Calu3 (cell line): Measurements from ENCODE around the gene SLC24A2. TPM values are rescaled to one million over a fixed set of nuclear protein-coding genes. Genes with fewer than 3 reads are reported as not detected.

Experiments
- BruUV-seq: library from RNA; stranded (reverse); fragments of 400-500 nt; replicated peaks from 2 replicates; lab custom pipeline; 2021; lab: Mats Ljungman, UMichigan
- CTCF ChIA-PET: fragments of 300-600 bp; sonication (Branson Sonifier 250); formaldehyde crosslinking; loops from one replicate; lab custom pipeline; 2022; ENCODE audit warnings: antibody characterized with exemption; lab: Charles Lee
- DNase-seq: peaks from one replicate; pipeline ENCODE4 v3.0.0; 2022
- H3K27ac Mint-ChIP-seq: one replicate; pipeline ENCODE4 v1.8.0; 2022; ENCODE audit warnings: mixed read lengths; ENCODE audit not compliant: unreplicated experiment
- H3K27me3 Mint-ChIP-seq: one replicate; pipeline ENCODE4 v1.8.0; 2022; ENCODE audit warnings: mixed read lengths; ENCODE audit not compliant: unreplicated experiment
- H3K36me3 Mint-ChIP-seq: one replicate; pipeline ENCODE4 v1.8.0; 2022; ENCODE audit warnings: mild to moderate bottlenecking, moderate library complexity, mixed read lengths; ENCODE audit not compliant: insufficient read depth, unreplicated experiment
- H3K4me1 Mint-ChIP-seq: one replicate; pipeline ENCODE4 v1.8.0; 2022; ENCODE audit warnings: mild to moderate bottlenecking, low read depth, mixed read lengths; ENCODE audit not compliant: unreplicated experiment
- H3K4me3 Mint-ChIP-seq: one replicate; pipeline ENCODE4 v1.8.0; 2022; ENCODE audit warnings: mild to moderate bottlenecking, low read depth, moderate library complexity, mixed read lengths; ENCODE audit not compliant: unreplicated experiment
- H3K9me3 Mint-ChIP-seq: one replicate; pipeline ENCODE4 v1.8.0; 2022; ENCODE audit warnings: low read depth, mixed read lengths; ENCODE audit not compliant: unreplicated experiment
- intact Hi-C: fragments of 100-400 bp; cut with micrococcal nuclease; formaldehyde crosslinking; loops from one replicate; pipeline ENCODE4 v1.10.0; 2022; ENCODE audit not compliant: unreplicated experiment
- total RNA-seq: library from RNA; stranded (reverse); gene quantifications from 2 replicates; pipeline ENCODE4 v1.2.3, GENCODE V29; 2022
- TF ChIP-seq, protein P1 (sequence below): fragments of 200-600 bp; IDR thresholded peaks from one replicate; pipeline ENCODE4 v1.8.0; 2022; ENCODE audit warnings: antibody characterized with exemption; ENCODE audit not compliant: unreplicated experiment

Gene SLC24A2
- total RNA-seq, 1 experiment from 2014 or later, result not detected

DNA sequence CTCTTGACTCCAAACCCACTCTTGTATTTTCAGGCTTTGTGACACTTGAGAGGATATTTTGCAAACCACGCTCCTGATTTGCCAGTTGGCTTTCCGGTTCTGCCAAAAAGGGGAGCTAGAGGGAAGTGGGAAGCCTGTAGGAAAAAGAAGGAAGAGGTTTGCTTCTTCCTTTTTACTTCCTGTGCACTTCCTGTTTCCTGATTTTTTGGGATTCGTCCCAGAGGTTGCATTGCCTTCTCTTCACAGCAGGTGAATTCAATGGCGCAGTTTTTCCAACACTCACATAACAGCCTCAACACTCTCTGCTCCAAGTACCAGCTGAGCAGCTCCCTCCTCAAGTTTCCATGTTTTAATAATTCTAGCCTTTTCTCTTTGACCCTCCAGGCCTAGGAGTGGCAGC lies 47.7 kb downstream of the SLC24A2 start:
- H3K27me3 Mint-ChIP-seq, result peaks cover 20% of the 10 kb centered on the region
- no peaks in the 10 kb centered on the region for H3K36me3 Mint-ChIP-seq
- no peak for DNase-seq
- no peaks in the 10 kb centered on the region for H3K4me1 Mint-ChIP-seq
- no TSS peak for BruUV-seq
- TF ChIP-seq, protein P1, sequence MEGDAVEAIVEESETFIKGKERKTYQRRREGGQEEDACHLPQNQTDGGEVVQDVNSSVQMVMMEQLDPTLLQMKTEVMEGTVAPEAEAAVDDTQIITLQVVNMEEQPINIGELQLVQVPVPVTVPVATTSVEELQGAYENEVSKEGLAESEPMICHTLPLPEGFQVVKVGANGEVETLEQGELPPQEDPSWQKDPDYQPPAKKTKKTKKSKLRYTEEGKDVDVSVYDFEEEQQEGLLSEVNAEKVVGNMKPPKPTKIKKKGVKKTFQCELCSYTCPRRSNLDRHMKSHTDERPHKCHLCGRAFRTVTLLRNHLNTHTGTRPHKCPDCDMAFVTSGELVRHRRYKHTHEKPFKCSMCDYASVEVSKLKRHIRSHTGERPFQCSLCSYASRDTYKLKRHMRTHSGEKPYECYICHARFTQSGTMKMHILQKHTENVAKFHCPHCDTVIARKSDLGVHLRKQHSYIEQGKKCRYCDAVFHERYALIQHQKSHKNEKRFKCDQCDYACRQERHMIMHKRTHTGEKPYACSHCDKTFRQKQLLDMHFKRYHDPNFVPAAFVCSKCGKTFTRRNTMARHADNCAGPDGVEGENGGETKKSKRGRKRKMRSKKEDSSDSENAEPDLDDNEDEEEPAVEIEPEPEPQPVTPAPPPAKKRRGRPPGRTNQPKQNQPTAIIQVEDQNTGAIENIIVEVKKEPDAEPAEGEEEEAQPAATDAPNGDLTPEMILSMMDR, result no peak
- CTCF ChIA-PET, result no interaction called here
- H3K27ac Mint-ChIP-seq, result no peak overlapping the region
- H3K4me3 Mint-ChIP-seq, result no peak overlapping the region
- intact Hi-C loops, result no loop called here
- H3K9me3 Mint-ChIP-seq, result no peaks in the 10 kb centered on the region
